GM19023 (cell line): ENCODE data around the gene RABL6.

Experiments
- ATAC-seq: cut with Tn5 transposase; IDR thresholded peaks from one replicate; pipeline ENCODE4 v1.9.1; 2021; ENCODE audit warnings: mild to moderate bottlenecking, moderate library complexity; ENCODE audit not compliant: unreplicated experiment

The RABL6 gene

GRCh38 chr9:136815422-136815782 lies 7.7 kb downstream of the RABL6 start:
- ATAC-seq = no peak

GRCh38 chr9:136820971-136821825 lies 13.4 kb downstream of the RABL6 start:
- no peak for ATAC-seq

GRCh38 chr9:136821826-136822544 lies 14.2 kb downstream of the RABL6 start:
- no peak for ATAC-seq

GRCh38 chr9:136823136-136824046 lies 15.6 kb downstream of the RABL6 start:
- no peak for ATAC-seq

- no peak for ATAC-seq
Observed at GRCh38 chr9:136824496-136825225, 16.9 kb downstream of the RABL6 start.

- no peak for ATAC-seq
Observed at GRCh38 chr9:136825295-136826187, 17.8 kb downstream of the RABL6 start.

- no peak for ATAC-seq
Observed at GRCh38 chr9:136826188-136826541, 18.4 kb downstream of the RABL6 start.

- ATAC-seq = no peak
Observed at GRCh38 chr9:136826703-136827582, 19.2 kb downstream of the RABL6 start.

- ATAC-seq = no peak
Observed at GRCh38 chr9:136827794-136828473, 20.2 kb downstream of the RABL6 start.

- no peak for ATAC-seq
Observed at GRCh38 chr9:136828474-136829140, 20.9 kb downstream of the RABL6 start.

- no peak for ATAC-seq
Observed at GRCh38 chr9:136829412-136829811, 21.7 kb downstream of the RABL6 start.

GRCh38 chr9:136829981-136830885 lies 22.5 kb downstream of the RABL6 start:
- ATAC-seq = no peak

GRCh38 chr9:136831002-136831719 lies 23.4 kb downstream of the RABL6 start:
- ATAC-seq = no peak

GRCh38 chr9:136831720-136832104 lies 24.0 kb downstream of the RABL6 start:
- ATAC-seq = no peak

- no peak for ATAC-seq
Observed at GRCh38 chr9:136832581-136832980, 24.8 kb downstream of the RABL6 start.
